ENCODE results near the gene ACTL9.

ACTL9 gene

GRCh38 chr19:8682931-8683330 is 15.7 kb downstream of the ACTL9 start:
- Histone ChIP-seq H3K4me1 (ENCODE audit: insufficient read depth, insufficient read length) (no peaks in the 10 kb centered on the region), H3K9ac (ENCODE audit: insufficient read length, low read depth) (no peak overlapping the region), H3K9me3 (ENCODE audit: insufficient read depth, low read length) (no peaks in the 10 kb centered on the region), H3K36me3 (ENCODE audit: insufficient read depth, insufficient read length, low read length) (no peaks in the 10 kb centered on the region), H3K4me3 (ENCODE audit: insufficient read length, low read depth) (no peak overlapping the region), H3K27me3 (ENCODE audit: insufficient read depth, insufficient read length) (peaks cover 6% of the 10 kb centered on the region)
- no peak for TF ChIP-seq ZNF274 (IDR thresholded peaks at IDR 0.05; ENCODE audit: low read depth, low read length)
- no peak for TF ChIP-seq YY1 (IDR thresholded peaks at IDR 0.05; ENCODE audit: insufficient read depth, insufficient read length)
- no peak for TF ChIP-seq SUZ12 (IDR thresholded peaks at IDR 0.05; ENCODE audit: extremely low read depth, insufficient read depth, insufficient read length)
- no peak for DNase-seq (ENCODE audit: low read depth, low spot score)

GRCh38 chr19:8682472-8682871 is 16.1 kb downstream of the ACTL9 start:
- no peak overlapping the region for H3K4me3 ChIP-seq (ENCODE audit: insufficient read length, low read depth)
- H3K9me3 ChIP-seq (ENCODE audit: insufficient read depth, low read length) = no peaks in the 10 kb centered on the region
- no peak overlapping the region for H3K9ac ChIP-seq (ENCODE audit: insufficient read length, low read depth)
- TF ChIP-seq ZNF274 (IDR thresholded peaks at IDR 0.05; ENCODE audit: low read depth, low read length) (no peak), SUZ12 (IDR thresholded peaks at IDR 0.05; ENCODE audit: extremely low read depth, insufficient read depth, insufficient read length) (no peak), YY1 (IDR thresholded peaks at IDR 0.05; ENCODE audit: insufficient read depth, insufficient read length) (no peak)
- no peaks in the 10 kb centered on the region for H3K36me3 ChIP-seq (ENCODE audit: insufficient read depth, insufficient read length, low read length)
- H3K4me1 ChIP-seq (ENCODE audit: insufficient read depth, insufficient read length) = no peaks in the 10 kb centered on the region
- H3K27me3 ChIP-seq (ENCODE audit: insufficient read depth, insufficient read length) = peaks cover 6% of the 10 kb centered on the region
- DNase-seq (ENCODE audit: low read depth, low spot score) = no peak

GRCh38 chr19:8681345-8682029 is 17.1 kb downstream of the ACTL9 start:
- Histone ChIP-seq H3K4me3 (ENCODE audit: insufficient read length, low read depth) (no peak overlapping the region), H3K27me3 (ENCODE audit: insufficient read depth, insufficient read length) (peaks cover 6% of the 10 kb centered on the region), H3K4me1 (ENCODE audit: insufficient read depth, insufficient read length) (no peaks in the 10 kb centered on the region), H3K36me3 (ENCODE audit: insufficient read depth, insufficient read length, low read length) (no peaks in the 10 kb centered on the region), H3K9ac (ENCODE audit: insufficient read length, low read depth) (no peak overlapping the region), H3K9me3 (ENCODE audit: insufficient read depth, low read length) (no peaks in the 10 kb centered on the region)
- TF ChIP-seq SUZ12 (IDR thresholded peaks at IDR 0.05; ENCODE audit: extremely low read depth, insufficient read depth, insufficient read length) = no peak
- TF ChIP-seq YY1 (IDR thresholded peaks at IDR 0.05; ENCODE audit: insufficient read depth, insufficient read length) = no peak
- no peak for TF ChIP-seq ZNF274 (IDR thresholded peaks at IDR 0.05; ENCODE audit: low read depth, low read length)
- DNase-seq (ENCODE audit: low read depth, low spot score) = no peak

GRCh38 chr19:8680676-8681344 is 17.8 kb downstream of the ACTL9 start:
- H3K4me3 ChIP-seq (ENCODE audit: insufficient read length, low read depth) = no peak overlapping the region
- H3K9me3 ChIP-seq (ENCODE audit: insufficient read depth, low read length) = no peaks in the 10 kb centered on the region
- H3K4me1 ChIP-seq (ENCODE audit: insufficient read depth, insufficient read length) = no peaks in the 10 kb centered on the region
- no peak overlapping the region for H3K9ac ChIP-seq (ENCODE audit: insufficient read length, low read depth)
- no peaks in the 10 kb centered on the region for H3K36me3 ChIP-seq (ENCODE audit: insufficient read depth, insufficient read length, low read length)
- TF ChIP-seq SUZ12 (IDR thresholded peaks at IDR 0.05; ENCODE audit: extremely low read depth, insufficient read depth, insufficient read length) = no peak
- peaks cover 6% of the 10 kb centered on the region for H3K27me3 ChIP-seq (ENCODE audit: insufficient read depth, insufficient read length)
- no peak for DNase-seq (ENCODE audit: low read depth, low spot score)

GRCh38 chr19:8678244-8678807 is 20.3 kb downstream of the ACTL9 start:
- DNase-seq (ENCODE audit: low read depth, low spot score) = no peak
- Histone ChIP-seq H3K9me3 (ENCODE audit: insufficient read depth, low read length) (no peaks in the 10 kb centered on the region), H3K9ac (ENCODE audit: insufficient read length, low read depth) (no peak overlapping the region), H3K4me1 (ENCODE audit: insufficient read depth, insufficient read length) (no peaks in the 10 kb centered on the region), H3K27me3 (ENCODE audit: insufficient read depth, insufficient read length) (peaks cover 11% of the 10 kb centered on the region), H3K4me3 (ENCODE audit: insufficient read length, low read depth) (no peak overlapping the region), H3K36me3 (ENCODE audit: insufficient read depth, insufficient read length, low read length) (no peaks in the 10 kb centered on the region)
- TF ChIP-seq SUZ12 (IDR thresholded peaks at IDR 0.05; ENCODE audit: extremely low read depth, insufficient read depth, insufficient read length) = no peak

GRCh38 chr19:8675066-8675465 is 23.5 kb downstream of the ACTL9 start:
- Histone ChIP-seq H3K9me3 (ENCODE audit: insufficient read depth, low read length) (no peaks in the 10 kb centered on the region), H3K27me3 (ENCODE audit: insufficient read depth, insufficient read length) (peaks cover 8% of the 10 kb centered on the region), H3K4me1 (ENCODE audit: insufficient read depth, insufficient read length) (no peaks in the 10 kb centered on the region), H3K36me3 (ENCODE audit: insufficient read depth, insufficient read length, low read length) (no peaks in the 10 kb centered on the region), H3K9ac (ENCODE audit: insufficient read length, low read depth) (no peak overlapping the region), H3K4me3 (ENCODE audit: insufficient read length, low read depth) (no peak overlapping the region)
- DNase-seq (ENCODE audit: low read depth, low spot score) = no peak
- TF ChIP-seq SUZ12 (IDR thresholded peaks at IDR 0.05; ENCODE audit: extremely low read depth, insufficient read depth, insufficient read length) = no peak
- no peak for TF ChIP-seq ZNF274 (IDR thresholded peaks at IDR 0.05; ENCODE audit: low read depth, low read length)
- no peak for TF ChIP-seq YY1 (IDR thresholded peaks at IDR 0.05; ENCODE audit: insufficient read depth, insufficient read length)

- Histone ChIP-seq H3K4me3 (ENCODE audit: insufficient read length, low read depth) (no peak overlapping the region), H3K9ac (ENCODE audit: insufficient read length, low read depth) (no peak overlapping the region), H3K36me3 (ENCODE audit: insufficient read depth, insufficient read length, low read length) (no peaks in the 10 kb centered on the region), H3K27me3 (ENCODE audit: insufficient read depth, insufficient read length) (peaks cover 7% of the 10 kb centered on the region), H3K4me1 (ENCODE audit: insufficient read depth, insufficient read length) (no peaks in the 10 kb centered on the region), H3K9me3 (ENCODE audit: insufficient read depth, low read length) (no peaks in the 10 kb centered on the region)
- DNase-seq (ENCODE audit: low read depth, low spot score) = no peak
- TF ChIP-seq ZNF274 (IDR thresholded peaks at IDR 0.05; ENCODE audit: low read depth, low read length) (no peak), SUZ12 (IDR thresholded peaks at IDR 0.05; ENCODE audit: extremely low read depth, insufficient read depth, insufficient read length) (no peak), YY1 (IDR thresholded peaks at IDR 0.05; ENCODE audit: insufficient read depth, insufficient read length) (no peak)
Observed at GRCh38 chr19:8673276-8673891, 25.2 kb downstream of the ACTL9 start.

Measured in NT2/D1 (cell line).